ENCODE measurements around the gene LVRN.

The LVRN gene

GRCh38 chr5:116023619-116024018, 61.3 kb downstream of the LVRN start:
- no peak for DNase-seq

GRCh38 chr5:116025866-116026265, 63.6 kb downstream of the LVRN start:
- DNase-seq: no peak

DNA sequence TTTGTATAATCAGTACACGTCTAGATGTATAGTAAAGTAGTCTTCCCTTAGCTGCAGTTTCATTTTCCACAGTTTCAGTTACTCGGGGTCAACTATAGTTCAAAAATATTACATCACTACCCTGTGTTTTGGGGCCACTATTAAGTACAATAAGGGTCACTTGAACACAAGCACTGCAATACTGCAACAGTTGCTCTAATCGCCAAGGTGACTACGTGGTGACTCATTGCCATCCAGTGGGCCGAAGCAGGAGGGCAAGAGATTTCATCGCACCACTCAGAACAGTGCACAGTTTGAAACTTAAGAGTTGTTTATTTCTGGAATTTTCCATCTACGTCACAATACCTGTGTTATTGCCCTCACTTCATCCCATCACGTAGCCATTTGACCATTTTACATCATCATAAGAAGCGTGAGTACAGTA, 69.8 kb downstream of the LVRN start, which contains the start of gene ARL14EPL:
Gene ARL14EPL, plus strand, starts transcription at position 379 of the 424 bp plus-strand sequence. CDS start 18,994 bp downstream, outside the sequence.
- no peak for DNase-seq

- DNase-seq: no peak
Measured at GRCh38 chr5:116032991-116033390, 70.7 kb downstream of the LVRN start.

GRCh38 chr5:116035123-116035522, 72.8 kb downstream of the LVRN start:
- no peak for DNase-seq

DNA sequence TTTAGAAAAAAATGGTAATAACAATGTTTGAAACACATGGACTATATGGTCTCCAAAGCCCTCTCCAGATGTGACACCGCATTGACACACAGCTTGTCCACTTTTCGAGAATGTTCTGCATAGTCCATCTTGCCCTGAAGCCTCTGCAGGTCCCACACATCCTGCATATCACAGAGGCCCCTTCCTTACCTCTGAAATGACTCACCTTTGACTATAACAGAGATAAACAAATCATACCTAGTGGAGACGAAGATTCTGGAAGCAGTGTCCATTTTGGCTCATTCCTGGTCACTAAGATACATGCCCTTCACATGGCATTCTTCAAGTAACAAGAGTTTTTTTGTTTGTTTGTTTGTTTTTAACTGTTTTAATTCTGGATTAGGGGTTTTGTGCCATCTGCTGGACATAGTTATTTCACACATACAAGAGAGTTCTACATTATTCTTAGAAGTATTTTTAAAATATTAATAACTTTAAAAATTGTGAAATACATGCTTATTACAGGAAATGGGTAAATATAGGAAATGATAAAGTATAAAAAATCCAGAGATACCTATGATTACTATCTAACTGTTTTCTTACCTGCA, 75.1 kb downstream of the LVRN start:
- no peak for DNase-seq

- DNase-seq: no peak
Measured at GRCh38 chr5:116038817-116039216, 76.5 kb downstream of the LVRN start.

DNA sequence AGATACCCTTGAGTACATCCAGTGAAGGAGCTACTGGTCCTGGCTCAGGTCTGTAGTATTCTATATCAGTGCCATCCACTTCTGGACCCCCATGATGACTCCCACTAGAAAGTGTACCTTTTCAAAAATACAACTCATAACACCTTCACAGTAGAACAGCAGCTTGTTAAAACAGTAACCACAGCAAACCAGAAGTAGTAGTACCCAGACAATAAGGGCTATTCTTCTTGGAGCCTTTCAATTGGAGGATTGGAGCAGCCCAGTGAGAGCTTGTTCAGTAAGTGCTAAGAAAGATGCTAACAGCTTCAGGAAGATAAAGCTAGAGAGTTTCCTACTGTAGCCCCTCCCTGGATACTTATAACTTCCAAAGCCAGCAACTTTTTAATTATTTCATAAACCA, 80.1 kb downstream of the LVRN start:
- DNase-seq: no peak

DNA sequence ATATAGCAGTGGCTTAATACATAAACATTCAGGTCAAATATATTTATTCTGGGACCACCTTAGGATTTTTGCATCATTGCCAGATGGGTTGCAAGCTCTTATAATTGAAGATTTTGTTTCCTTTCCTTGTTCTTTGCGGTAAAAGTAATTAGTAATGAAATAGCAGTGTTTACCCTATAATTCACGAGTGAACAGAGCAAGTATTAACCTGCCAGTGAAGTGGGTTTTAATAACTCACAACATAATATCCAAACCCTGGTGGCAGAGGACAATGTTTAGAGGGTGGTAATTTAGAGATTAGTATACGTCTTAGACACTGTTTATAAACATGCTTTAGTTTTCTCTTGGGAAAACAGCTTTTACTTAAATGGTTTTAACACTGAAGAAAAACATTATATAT, 81.8 kb downstream of the LVRN start:
- DNase-seq: no peak

GRCh38 chr5:116045821-116046220, 83.5 kb downstream of the LVRN start:
- no peak for DNase-seq

- DNase-seq: no peak
Measured at GRCh38 chr5:116046261-116046660, 84.0 kb downstream of the LVRN start.

GRCh38 chr5:116046823-116047222, 84.5 kb downstream of the LVRN start:
- DNase-seq: no peak

DNA sequence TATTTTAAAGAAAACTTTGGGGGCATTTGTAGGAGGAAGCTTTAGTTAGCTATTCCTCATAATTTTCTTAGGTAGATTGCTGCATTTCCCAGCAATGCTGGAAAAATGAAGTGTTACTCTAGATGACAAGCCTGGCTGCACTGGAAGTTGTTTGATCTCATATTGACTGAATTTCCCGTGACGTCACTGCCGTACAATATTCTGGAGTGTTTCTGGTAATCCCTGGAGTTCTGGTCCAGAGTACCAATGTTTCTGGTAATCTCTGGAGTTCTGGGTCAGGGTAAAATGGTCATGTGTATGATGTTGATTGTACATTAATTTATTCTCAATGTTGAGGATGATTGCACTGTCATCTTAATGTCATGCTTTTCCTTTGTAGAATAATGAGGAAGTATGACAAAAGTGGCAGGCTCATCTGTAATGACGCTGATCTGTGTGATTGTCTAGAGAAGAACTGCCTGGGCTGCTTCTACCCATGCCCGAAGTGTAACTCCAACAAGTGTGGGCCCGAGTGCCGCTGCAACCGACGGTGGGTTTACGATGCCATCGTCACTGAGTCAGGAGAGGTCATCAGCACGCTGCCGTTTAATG, 96.2 kb downstream of the LVRN start:
- no peak for DNase-seq

GRCh38 chr5:116062352-116062751, 100.1 kb downstream of the LVRN start:
- DNase-seq: no peak

GRCh38 chr5:116063950-116064349, 101.7 kb downstream of the LVRN start:
- DNase-seq: no peak

DNA sequence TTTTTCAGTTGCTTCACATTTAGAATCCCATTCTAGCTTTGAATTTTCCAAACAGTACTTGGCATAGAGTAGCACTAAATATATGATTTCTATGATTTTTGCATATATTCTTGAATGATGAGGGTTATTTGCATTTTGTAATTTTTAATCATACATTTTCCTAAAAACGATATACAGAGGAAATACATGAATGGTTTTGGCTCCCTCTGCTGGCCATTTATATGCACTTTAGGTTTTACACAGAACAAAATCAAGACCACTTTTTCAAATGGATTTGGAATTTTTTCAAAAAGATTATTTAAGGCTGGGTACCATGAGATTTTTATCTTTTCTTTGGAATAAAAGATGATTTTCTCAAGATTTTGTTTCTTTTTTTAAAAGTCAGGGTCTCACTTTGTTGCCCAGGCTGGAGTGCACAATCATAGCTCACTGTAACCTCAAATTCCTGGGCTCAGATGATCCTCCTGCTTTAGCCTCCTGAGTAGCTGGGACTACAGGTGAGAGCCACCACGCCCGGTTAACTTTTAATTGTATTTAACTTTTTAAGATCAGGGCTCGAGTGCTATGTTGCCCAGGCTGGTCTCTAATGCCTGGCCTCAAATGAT, 105.9 kb downstream of the LVRN start:
- peak; percentile 54 for DNase-seq

DNA sequence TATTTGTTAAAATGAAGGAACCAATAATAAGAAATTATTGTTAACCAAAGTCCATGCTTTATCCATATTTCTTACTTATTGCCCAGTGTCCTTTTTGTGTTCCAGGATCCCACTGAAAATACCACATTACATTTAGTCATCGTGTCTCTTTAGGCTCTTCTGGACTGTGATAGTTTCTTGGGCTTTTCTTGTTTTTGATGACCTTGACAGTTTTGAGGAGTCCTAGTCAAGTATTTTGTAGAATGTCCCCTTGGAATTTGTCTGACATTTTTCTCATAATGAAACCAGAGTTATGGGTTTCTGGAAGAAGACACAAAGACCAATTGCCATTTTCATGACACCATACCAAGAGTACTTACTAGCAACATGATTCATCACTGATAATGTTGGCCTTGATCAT, 108.9 kb downstream of the LVRN start:
- DNase-seq: no peak

DNA sequence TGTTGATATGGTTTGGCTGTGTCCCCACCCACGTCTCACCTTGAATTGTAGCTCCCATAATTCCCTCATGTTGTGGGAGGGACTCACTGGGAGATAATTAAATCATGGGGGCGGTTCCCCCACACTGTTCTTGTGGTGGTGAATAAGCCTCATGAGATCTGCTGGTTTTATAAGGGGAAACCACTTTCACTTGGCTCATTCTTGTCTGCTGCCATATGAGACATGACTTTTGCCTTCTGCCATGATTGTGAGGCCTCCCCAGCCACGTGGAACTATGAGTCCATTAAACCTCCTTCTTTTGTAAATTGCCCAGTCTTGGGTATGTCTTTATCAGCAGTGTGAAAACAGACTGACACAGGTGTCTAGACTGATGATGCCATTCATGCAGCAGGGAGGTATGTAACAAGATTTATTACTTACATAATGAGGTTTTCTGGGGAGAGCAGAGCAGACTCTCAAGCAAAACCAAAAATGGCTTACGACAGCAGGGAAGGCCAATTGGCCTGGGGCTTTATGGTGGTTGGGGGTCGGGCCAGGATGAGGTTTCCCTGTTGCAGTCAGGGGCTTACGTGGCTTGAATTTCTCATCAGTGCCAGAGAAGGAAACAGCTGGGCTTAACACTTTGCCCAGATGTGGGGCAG, 113.0 kb downstream of the LVRN start:
- no peak for DNase-seq

GRCh38 chr5:116076496-116076895, 114.2 kb downstream of the LVRN start:
- no peak for DNase-seq

All from CD4-positive, alpha-beta T cell treated with Interleukin-10 for 1 hour (primary cell).